Glutamatergic neuron (in vitro differentiated cells): ENCODE measurements around the gene CRACDL. TPM values are rescaled to one million over a fixed set of nuclear protein-coding genes. Genes with fewer than 3 reads are reported as not detected.

ENCODE experiments used
- DNase-seq: peaks from one replicate; pipeline ENCODE4 v3.0.0; 2022
- H3K27ac Mint-ChIP-seq: one replicate; pipeline ENCODE4 v1.8.0; 2020; ENCODE audit warnings: mild to moderate bottlenecking, mixed read lengths, inconsistent platforms; ENCODE audit not compliant: unreplicated experiment
- H3K27me3 Mint-ChIP-seq: one replicate; pipeline ENCODE4 v1.8.0; 2020; ENCODE audit warnings: mild to moderate bottlenecking, moderate library complexity, mixed read lengths, inconsistent platforms; ENCODE audit not compliant: unreplicated experiment
- H3K36me3 Mint-ChIP-seq: one replicate; pipeline ENCODE4 v1.8.0; 2020; ENCODE audit warnings: mild to moderate bottlenecking, mixed read lengths, inconsistent platforms; ENCODE audit not compliant: unreplicated experiment
- H3K4me1 Mint-ChIP-seq: one replicate; pipeline ENCODE4 v1.8.0; 2020; ENCODE audit warnings: mild to moderate bottlenecking, low read depth, mixed read lengths, inconsistent platforms; ENCODE audit not compliant: unreplicated experiment
- H3K4me3 Mint-ChIP-seq: one replicate; pipeline ENCODE4 v1.8.0; 2020; ENCODE audit warnings: mild to moderate bottlenecking, mixed read lengths, inconsistent platforms; ENCODE audit not compliant: unreplicated experiment
- H3K9me3 Mint-ChIP-seq: one replicate; pipeline ENCODE4 v1.8.0; 2020; ENCODE audit warnings: mild to moderate bottlenecking, moderate library complexity, mixed read lengths, inconsistent platforms; ENCODE audit not compliant: unreplicated experiment
- total RNA-seq: library from RNA; stranded (reverse); fragmentation: NEBNext Ultra II Directional; extraction: Animal tissue kit (Norgen Biotek cat#: 25700); gene quantifications from one replicate; pipeline ENCODE4 v1.2.1, GENCODE V29; 2021; ENCODE audit not compliant: unreplicated experiment
- TF ChIP-seq, protein P1 (sequence below): fragments of 200-600 bp; sonication (generic); IDR thresholded peaks from one replicate; pipeline ENCODE4 v1.5.0; 2021; ENCODE audit not compliant: partially characterized antibody, unreplicated experiment

Gene CRACDL
- total RNA-seq, 1 donor from 2014 or later = 2.1 TPM

DNA sequence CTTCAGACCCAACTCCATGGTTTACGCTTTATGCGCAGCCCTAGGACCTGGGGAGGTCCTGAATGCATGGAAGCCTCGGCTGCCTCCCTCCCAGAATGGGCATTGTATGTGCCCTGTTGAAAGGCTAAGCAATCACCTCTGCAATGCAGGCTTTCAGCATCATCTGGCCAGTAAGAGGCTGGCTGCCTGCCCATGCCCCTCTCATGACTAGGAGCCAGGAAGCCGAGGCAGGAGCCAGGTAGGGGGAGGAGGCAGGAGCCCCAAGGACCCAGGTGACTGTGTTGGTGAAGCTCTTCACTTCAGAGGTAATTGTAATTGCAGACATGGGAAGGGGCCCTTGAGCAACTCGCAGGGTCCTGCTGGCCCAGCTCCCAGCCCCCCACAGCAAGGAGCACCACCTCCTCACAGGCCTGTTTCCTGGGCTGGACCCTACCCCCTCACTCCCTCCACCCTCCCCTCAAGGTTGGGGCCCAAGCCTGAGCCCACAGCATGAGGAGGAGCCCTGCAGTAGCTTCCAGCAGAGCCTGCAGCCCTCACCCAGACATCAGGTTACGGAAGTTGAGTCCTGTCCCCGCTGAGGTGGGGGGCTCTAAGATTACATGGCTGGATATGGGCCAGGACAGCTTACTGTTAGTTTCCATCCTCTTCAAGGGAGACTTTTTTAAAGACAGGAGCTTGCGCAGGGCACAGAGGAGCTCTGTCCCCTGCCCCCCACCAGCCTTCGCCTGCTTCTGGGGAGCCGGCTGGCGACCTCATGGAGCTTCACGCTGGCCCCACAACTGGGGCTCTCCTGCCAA, 21.9 kb downstream of the CRACDL start:
- H3K27ac Mint-ChIP-seq = no peak overlapping the region
- peaks cover 7% of the 10 kb centered on the region for H3K36me3 Mint-ChIP-seq
- peaks cover 10% of the 10 kb centered on the region for H3K27me3 Mint-ChIP-seq
- peaks cover 29% of the 10 kb centered on the region for H3K4me1 Mint-ChIP-seq
- H3K9me3 Mint-ChIP-seq = peaks cover 17% of the 10 kb centered on the region
- TF ChIP-seq, protein P1, sequence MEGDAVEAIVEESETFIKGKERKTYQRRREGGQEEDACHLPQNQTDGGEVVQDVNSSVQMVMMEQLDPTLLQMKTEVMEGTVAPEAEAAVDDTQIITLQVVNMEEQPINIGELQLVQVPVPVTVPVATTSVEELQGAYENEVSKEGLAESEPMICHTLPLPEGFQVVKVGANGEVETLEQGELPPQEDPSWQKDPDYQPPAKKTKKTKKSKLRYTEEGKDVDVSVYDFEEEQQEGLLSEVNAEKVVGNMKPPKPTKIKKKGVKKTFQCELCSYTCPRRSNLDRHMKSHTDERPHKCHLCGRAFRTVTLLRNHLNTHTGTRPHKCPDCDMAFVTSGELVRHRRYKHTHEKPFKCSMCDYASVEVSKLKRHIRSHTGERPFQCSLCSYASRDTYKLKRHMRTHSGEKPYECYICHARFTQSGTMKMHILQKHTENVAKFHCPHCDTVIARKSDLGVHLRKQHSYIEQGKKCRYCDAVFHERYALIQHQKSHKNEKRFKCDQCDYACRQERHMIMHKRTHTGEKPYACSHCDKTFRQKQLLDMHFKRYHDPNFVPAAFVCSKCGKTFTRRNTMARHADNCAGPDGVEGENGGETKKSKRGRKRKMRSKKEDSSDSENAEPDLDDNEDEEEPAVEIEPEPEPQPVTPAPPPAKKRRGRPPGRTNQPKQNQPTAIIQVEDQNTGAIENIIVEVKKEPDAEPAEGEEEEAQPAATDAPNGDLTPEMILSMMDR = no peak
- no peak for DNase-seq
- H3K4me3 Mint-ChIP-seq = no peak overlapping the region

DNA sequence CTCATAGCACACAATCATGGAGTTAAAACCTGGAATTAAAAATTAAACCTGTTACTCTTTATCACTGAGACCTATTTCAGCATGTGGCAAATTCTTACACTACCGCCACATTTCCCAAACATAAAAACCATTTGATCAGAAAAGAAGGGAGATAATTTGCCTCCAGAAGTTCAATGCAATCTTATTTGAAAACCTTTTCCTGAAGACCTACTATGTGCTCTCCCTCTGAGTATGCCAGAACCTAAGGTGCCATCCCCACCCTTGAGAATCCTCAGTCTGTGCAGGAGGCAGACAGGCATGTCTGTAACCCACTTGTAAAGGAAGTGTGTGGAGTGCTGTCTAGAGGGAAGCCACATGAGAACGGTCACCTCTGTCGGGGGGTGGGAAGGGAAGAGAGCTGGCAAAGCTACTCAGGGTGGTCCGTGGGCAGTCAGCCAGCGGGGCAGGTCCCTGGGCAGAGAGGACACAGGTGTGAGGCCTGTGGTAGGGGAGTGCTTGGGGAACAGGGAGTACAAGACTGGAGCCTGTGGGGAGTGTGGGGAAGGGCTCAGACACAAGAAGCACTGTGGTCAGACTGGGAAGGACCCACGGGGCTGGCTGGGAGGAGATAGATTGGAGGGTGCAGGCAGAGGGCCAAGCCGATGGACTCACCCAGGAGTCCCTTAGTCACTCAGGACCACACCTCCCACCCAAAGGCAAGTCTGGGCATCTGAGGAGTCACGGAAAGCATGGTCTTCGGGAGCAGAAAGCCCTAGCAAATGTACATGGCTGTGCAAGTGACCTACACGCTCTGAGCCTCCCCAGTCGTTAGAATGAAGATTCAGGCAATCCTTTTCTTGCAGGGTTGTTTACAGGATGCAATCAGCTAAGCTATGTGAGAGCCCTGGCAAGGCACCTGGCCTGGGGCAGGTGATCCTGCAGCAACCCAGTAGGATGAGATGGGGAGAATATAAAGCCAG, 22.8 kb downstream of the CRACDL start:
- Mint-ChIP-seq H3K9me3 (peaks cover 18% of the 10 kb centered on the region), H3K27ac (peak overlapping the region; percentile 50), H3K4me3 (no peak overlapping the region), H3K4me1 (peaks cover 37% of the 10 kb centered on the region), H3K27me3 (peaks cover 10% of the 10 kb centered on the region), H3K36me3 (no peaks in the 10 kb centered on the region)
- DNase-seq = no peak
- TF ChIP-seq, protein P1 = no peak

DNA sequence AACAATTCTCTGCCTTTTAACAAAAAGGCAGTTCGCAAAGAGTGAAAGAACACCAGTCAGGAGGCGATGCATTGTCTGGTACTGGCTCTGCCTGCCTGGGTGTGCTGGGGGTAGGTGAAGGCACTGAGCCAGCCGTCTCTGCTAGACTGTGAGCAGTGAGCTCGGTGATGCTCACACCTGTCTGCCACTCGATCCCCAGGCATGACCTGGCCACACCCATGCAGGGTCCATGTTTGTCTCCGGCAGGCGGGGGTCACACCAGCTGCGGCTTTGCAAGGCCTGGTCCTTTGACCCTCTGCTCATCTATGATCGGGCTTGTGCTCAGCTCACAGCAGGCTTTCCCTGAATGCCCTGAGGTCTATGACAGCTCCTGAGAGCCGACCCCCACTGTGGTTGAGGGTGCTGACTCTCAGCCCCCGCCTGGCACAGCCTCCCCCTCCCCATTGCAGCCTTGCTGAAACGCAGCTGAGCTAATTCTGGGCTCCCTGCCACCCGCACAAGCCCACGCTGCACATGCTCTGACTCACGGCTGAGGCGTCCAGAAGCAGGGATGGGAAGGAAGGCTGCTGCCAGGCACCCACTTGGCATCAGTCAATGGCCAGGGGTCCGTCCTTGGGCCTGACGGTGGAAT, 23.7 kb downstream of the CRACDL start:
- Mint-ChIP-seq H3K27ac (peak overlapping the region; percentile 50), H3K4me1 (peaks cover 46% of the 10 kb centered on the region), H3K9me3 (peaks cover 18% of the 10 kb centered on the region), H3K4me3 (no peak overlapping the region), H3K27me3 (peaks cover 10% of the 10 kb centered on the region), H3K36me3 (no peaks in the 10 kb centered on the region)
- TF ChIP-seq, protein P1 = no peak
- no peak for DNase-seq

DNA sequence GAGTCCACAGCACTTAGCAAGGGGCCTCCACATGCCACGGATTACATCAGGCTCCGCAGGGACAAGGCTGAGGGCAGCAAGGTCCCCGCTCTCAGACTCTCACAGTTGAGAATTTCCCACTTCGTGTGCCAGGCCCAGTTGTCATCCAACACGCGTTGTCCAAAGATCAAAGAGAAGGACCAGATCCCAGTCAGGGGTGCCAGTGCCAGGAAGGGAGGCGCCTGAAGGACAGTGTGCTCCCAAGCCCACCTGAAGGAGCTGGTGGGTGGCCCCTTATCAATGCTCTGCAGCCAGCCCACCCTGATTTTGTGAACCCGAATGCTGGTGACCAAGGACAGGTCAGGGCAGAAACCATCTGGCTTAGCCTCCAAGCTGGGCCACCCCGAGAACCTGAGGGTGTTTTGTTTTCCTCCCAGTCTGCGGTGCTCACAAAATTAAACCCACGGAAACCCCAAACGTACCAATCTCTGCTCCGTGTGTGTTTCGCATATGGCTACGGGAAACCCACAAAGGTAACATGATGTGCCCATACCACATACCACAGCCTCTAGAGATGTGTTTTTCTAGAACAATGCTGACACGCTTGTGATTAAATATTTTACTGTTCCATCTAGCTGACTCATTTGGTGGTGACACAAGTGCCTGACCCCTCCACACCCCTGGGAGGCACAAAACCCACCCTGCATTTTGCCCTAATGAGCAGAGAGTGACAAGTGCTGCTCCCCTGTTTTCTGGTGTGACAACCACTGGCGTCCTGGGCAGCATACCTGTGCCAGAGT, 24.5 kb downstream of the CRACDL start:
- Mint-ChIP-seq H3K4me3 (peak overlapping the region; percentile 49), H3K27ac (no peak overlapping the region), H3K36me3 (no peaks in the 10 kb centered on the region), H3K9me3 (peaks cover 20% of the 10 kb centered on the region), H3K27me3 (peaks cover 10% of the 10 kb centered on the region), H3K4me1 (peaks cover 48% of the 10 kb centered on the region)
- no peak for DNase-seq
- TF ChIP-seq, protein P1 = no peak
